ENCODE measurements around the gene ACTN4.

DNA sequence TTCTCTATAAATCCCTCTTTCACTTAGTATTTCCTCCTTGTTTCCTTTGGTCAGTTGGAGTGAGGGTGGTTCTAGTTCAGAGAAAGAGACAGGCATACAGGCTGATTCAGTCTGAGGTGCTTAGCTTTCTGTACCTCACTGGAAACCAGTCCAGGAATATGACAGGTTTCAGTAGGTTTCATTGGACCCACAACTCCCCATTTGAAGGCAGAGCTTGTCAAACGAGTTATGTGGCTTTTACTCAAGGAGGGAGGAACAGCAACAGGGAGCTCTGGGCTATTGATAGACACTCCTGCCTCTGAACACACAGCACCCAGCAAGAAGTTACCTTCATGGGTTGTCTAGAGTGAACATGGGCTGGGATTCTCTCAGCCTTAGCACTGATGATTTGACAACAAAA lies 14.5 kb downstream of the ACTN4 start:
- TF ChIP-seq, protein P1, sequence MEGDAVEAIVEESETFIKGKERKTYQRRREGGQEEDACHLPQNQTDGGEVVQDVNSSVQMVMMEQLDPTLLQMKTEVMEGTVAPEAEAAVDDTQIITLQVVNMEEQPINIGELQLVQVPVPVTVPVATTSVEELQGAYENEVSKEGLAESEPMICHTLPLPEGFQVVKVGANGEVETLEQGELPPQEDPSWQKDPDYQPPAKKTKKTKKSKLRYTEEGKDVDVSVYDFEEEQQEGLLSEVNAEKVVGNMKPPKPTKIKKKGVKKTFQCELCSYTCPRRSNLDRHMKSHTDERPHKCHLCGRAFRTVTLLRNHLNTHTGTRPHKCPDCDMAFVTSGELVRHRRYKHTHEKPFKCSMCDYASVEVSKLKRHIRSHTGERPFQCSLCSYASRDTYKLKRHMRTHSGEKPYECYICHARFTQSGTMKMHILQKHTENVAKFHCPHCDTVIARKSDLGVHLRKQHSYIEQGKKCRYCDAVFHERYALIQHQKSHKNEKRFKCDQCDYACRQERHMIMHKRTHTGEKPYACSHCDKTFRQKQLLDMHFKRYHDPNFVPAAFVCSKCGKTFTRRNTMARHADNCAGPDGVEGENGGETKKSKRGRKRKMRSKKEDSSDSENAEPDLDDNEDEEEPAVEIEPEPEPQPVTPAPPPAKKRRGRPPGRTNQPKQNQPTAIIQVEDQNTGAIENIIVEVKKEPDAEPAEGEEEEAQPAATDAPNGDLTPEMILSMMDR (IDR thresholded peaks at IDR 0.05): no peak
- peak in 1 of 2 donors; percentile 91 for TF ChIP-seq POLR2A (IDR thresholded peaks at IDR 0.05)
